Mononuclear cell (primary cell): ENCODE results near the gene SKAP2. TPM values are rescaled to one million over a fixed set of nuclear protein-coding genes. Genes with fewer than 3 reads are reported as not detected.

Experiments
- H3K27me3 ChIP-seq: 2 replicates; pipeline ENCODE4 v1.6.0; 2011; ENCODE audit warnings: low read length, control low read depth; ENCODE audit not compliant: insufficient read depth
- H3K4me1 ChIP-seq: 2 replicates; pipeline ENCODE4 v1.5.1; 2011; ENCODE audit warnings: mild to moderate bottlenecking, low read length, control low read depth; ENCODE audit not compliant: insufficient read depth
- H3K4me3 ChIP-seq: 2 replicates; pipeline ENCODE4 v1.5.1; 2011; ENCODE audit warnings: mild to moderate bottlenecking, low read length, moderate library complexity
- H3K9me3 ChIP-seq: 2 replicates; pipeline ENCODE4 v1.5.1; 2011; ENCODE audit warnings: low read depth, mild to moderate bottlenecking, control low read depth, low read length
- total RNA-seq: library from RNA; depleted of rRNA; stranded (reverse); fragments of >200 nt; gene quantifications from one replicate; pipeline ENCODE4 v1.2.3, GENCODE V29; 2012

SKAP2 gene
- total RNA-seq, 1 donor: 14.3 TPM

DNA sequence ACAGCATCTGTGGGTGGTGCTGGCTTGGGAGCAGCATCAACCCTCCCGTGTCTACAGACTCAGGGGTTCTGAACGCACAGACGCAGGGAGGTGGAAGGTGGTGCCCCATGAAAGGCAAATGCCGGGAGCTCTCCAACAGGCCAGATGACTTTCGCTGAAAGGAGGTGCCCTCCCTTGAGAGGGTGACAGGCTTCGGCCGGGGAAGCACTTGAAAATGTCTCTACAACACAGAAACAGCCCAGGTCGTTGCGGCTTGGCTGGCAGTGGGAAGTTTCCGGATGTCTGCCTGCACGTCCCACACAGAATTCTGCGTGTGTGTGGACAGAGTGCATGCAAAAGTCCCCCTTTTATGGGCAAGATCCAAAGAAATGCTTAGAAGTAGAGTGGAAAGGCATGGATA, 239.6 kb downstream of the SKAP2 start:
- Histone ChIP-seq H3K4me3 (no peak overlapping the region), H3K4me1 (no peaks in the 10 kb centered on the region), H3K27me3 (no peaks in the 10 kb centered on the region), H3K9me3 (no peaks in the 10 kb centered on the region)

DNA sequence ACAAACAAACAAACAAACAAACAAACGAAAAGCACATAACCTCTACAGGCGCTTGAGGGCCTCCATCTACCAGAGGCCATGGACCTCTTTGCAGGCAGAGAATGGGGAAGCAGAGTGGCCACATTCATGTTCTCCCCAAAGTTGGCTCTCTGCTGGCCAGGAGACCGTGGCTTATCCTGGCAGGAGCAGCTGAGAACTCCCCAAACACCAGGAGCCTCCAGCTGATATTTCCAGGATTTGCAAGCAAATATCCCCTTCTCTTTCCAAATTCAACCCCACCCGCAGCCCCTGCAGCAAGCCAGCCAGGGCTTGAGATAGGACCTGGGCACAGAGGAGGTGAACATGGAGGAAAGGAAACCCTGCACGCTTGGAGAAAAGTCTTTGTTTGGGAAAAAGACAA, 240.0 kb downstream of the SKAP2 start:
- Histone ChIP-seq H3K9me3 (no peaks in the 10 kb centered on the region), H3K4me3 (no peak overlapping the region), H3K27me3 (no peaks in the 10 kb centered on the region), H3K4me1 (no peaks in the 10 kb centered on the region)

DNA sequence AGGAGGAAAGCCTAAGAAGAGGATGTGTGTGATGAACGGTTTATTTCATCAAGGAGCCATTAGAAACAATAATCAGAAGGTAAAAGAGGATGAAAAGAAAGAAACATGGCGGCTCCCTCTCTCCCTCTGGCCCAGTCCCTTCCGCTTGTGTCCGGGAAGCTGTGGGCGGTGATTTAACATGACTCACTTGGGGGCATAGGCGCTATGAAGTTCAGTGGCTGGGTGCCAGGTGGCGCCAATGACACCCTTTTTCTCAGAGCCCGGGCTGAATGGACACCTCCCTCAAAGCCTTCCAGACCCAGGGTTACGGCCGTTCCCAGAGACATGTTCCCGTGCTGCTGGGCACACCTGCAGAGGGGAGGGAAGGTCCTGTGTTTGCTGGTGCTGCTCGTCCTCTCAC, 244.0 kb downstream of the SKAP2 start:
- no peaks in the 10 kb centered on the region for H3K4me1 ChIP-seq
- H3K9me3 ChIP-seq: no peaks in the 10 kb centered on the region
- H3K27me3 ChIP-seq: no peaks in the 10 kb centered on the region
- H3K4me3 ChIP-seq: no peak overlapping the region

DNA sequence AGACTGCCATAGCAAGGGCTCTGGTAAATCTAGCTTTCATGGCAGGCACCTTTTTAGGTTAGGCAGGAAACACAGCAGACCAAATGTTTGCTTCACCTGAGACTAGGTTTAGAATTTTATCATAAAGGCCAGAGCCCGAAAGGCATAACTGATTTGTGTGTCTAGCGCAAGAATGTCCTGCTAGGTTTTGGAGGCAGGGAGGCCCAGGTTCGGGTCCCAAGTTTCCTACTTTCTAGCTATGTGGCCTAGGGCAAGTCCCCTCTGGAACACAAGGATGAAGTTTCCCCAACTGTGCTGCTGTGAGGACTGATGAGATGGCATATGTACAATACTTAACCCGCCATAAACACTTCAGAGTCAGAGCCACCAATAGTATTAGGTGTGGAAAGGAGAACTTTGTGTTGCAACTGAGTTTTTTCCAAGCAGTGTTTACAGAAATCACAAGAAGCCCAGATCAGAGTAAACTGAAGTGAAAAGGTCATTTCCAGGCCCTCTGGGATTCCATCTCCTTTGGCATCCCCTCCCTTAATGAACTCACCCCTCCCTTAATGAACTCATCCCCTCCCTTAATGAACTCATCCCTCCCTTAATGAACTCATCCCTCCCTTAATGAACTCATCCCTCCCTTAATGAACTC, 244.9 kb downstream of the SKAP2 start:
- Histone ChIP-seq H3K4me1 (no peaks in the 10 kb centered on the region), H3K4me3 (no peak overlapping the region), H3K9me3 (no peaks in the 10 kb centered on the region), H3K27me3 (no peaks in the 10 kb centered on the region)

DNA sequence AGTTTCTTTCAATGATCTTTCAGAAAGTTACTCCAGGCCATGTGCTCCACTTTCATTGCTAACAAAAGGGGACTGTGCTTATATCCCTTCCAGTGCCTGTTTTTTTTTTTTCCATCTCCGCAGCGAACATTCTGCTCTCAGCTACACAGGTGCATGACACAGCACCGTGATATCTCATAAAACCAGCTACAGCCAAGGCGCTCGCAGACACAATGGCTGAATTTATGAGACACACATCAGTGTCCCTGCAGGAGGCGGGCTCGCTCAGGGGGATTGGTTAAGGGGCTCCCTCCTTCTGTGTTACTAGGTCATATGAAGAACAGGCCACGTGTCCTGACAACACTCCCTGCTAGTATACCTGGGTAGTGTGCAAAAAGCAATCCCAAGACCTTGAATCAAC, 245.5 kb downstream of the SKAP2 start:
- H3K27me3 ChIP-seq: no peaks in the 10 kb centered on the region
- H3K9me3 ChIP-seq: no peaks in the 10 kb centered on the region
- no peak overlapping the region for H3K4me3 ChIP-seq
- no peaks in the 10 kb centered on the region for H3K4me1 ChIP-seq

DNA sequence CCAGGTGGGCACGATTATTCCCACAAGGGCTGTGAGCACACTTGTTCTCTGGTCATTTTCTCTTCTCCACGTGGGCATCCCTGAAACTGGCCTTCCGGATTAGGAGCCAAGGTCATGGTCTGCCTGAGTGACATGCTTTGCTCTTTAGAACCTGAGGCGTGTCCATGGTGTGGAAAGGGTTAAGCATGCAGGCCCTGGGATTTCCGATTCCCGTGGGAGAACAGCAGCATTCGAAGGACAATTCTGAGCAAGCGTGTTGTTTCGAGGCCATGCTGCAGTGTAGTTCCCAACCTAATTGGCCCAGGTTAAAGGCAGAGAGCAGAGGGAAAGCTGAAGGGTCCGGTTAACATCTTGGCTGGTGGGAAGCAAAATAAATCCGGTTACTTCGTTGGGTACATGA, 245.9 kb downstream of the SKAP2 start:
- H3K4me3 ChIP-seq: no peak overlapping the region
- no peaks in the 10 kb centered on the region for H3K27me3 ChIP-seq
- no peaks in the 10 kb centered on the region for H3K4me1 ChIP-seq
- no peaks in the 10 kb centered on the region for H3K9me3 ChIP-seq

Other genes with a start within 250 kb of the SKAP2 start
- 0.42 TPM for gene HOXA1, start 231.4 kb upstream of the SKAP2 start, total RNA-seq
- gene HOXA2, start 238.1 kb upstream of the SKAP2 start, total RNA-seq: 0.10 TPM